ENCODE data around the gene FASN.

The FASN gene

GRCh38 chr17:82076018-82076784 lies 21.8 kb downstream of the FASN start:
- DNase-seq = no peak

DNA sequence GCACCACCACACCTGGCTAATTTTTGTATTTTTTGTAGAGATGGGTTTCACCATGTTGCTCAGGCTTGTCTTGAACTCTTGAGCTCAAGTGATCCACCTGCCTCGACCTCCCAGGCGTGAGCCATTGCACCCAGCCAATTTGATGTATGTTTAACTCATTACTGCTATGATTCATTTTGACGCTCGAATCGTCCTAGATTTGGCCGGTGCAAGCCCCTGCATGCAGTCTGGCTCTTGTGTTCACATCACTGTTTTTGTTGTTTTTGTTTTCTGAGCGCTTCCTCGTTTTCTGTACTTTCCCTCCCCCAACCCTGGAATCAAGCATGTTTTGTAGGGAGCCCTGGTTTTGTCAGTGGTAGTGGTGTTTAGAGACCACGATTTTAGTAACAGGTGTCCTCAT lies 24.6 kb downstream of the FASN start:
- no peak for DNase-seq

- no peak for DNase-seq
Observed at GRCh38 chr17:82072827-82073226, 25.2 kb downstream of the FASN start.

GRCh38 chr17:82070611-82071010 lies 27.4 kb downstream of the FASN start:
- DNase-seq = no peak

- peak; percentile 47 to 76 (median 60) for DNase-seq
Observed at GRCh38 chr17:82065638-82066303, 32.3 kb downstream of the FASN start, which contains the start of gene DUS1L. Gene DUS1L (minus strand): TSS chr17:82065804. CDS start chr17:82065059, 745 bp downstream.

DNA sequence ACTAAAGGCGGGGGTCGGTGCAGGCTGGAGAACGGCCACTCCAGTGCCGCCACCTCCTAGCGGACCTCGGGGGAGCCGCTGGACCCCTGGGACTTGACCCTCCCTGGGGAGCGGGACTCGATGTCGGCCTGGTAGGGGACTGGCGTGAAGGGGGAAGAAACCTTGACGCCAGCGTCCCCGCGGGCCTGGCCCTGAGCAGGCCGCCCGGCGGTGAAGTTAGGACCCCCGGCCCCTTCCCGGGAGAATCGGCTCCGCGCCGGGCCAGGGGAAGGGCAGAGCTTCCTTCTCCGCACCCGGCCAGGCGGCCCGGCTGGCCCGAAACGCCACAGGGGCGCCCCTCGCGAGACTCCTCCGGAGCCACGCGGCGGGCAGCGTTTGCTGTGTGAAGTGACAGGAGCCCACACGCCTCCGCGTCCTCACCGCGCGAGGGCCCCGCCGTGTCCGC lies 32.8 kb downstream of the FASN start:
- DNase-seq = peak in 2 of 5 donors; percentile 17 to 21

GRCh38 chr17:82064433-82065192 lies 33.4 kb downstream of the FASN start:
- peak in 2 of 5 donors; percentile 3 to 4 for DNase-seq

DNA sequence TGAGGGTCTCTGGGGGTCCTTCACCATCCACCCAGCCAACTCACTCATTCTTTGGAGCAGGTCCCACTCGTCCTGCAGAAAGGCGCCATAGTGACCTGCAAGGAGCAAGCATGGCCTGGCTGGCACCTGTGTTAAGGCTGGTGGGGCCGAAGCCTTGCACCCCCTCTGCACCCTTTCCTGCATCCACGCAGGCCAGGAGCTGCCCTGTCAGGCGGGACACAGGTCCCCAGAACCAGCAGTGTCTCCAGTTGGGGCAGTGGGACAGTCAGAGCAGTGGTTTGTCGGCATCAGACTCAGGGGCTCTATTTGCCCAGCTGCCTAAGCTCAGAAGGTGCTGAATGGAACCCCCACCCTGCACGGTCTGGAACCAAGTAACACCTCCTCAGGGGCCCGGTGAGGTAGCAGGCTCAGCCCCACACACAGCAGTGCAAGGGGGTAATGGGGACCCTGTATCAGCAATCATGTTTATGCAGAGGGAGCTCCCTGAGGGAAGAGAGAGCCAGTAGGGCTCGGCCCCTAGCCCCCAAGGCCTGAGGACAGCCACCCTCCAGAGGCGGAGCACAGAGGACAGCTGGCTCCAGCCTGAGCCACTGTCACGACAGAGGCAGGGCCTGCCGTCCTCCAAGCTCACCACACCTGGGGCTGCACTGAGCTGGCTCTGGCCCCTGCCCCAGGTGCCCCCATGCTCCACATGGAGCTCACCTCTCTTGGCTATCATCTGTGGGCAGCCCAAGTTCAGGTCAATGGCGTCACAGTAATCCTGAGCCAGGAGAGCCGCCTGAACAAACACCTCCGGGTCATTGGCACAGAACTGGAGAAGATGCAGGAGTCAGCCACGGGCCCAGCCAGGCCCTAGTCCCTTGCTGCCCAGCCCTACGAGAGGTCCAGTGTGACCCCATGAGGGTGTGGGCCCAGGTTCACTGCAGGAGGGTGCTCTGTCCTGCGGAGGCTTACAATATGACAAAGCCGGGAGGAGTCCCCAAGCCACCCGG lies 34.3 kb downstream of the FASN start:
- peak in 1 of 5 donors; percentile 3 for DNase-seq

- no peak for DNase-seq
Observed at GRCh38 chr17:82062984-82063368, 35.1 kb downstream of the FASN start.

DNA sequence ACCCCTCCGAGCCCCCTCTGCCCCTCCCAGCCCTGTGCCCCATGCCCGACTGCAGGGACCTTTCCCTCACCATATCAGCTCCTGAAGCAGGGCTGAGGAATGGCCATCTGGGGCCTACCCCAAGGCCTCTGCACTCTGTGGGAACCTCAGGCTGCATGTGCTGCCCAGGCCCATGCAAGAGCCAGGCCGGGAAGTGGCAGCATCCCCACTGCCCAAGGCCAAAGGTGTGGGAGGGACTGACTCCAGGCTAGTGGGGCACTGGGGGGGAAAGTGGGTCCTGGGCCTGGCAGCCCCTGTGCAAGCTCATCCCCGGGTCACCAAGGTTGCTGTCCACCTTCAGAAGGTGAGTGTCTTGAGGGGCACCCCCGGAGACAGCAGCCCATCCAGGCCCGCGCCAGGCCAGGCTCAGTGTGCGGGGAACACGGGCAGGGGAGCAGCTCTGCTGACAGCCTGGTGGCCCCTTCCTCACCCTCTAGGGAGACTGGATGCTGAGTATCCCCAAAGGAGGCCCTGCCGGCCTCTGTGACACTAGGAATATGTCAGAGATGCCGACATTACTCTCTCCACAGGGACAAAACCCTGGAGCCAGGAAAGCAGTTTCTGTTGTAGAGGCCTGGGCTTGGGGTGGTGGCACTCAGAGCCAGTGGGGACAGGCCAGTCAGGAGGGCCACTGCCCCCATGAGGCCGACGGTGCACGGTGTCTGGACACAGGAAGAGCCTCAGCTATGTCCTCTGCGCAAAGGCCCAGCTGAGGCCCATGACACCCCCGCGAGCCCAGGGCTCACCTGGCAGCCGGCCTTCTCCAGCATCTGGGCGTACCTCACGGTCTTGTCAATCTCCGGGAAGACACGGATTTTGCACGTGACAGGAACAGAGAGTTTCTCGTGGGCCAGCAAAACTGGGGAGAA lies 35.7 kb downstream of the FASN start:
- no peak for DNase-seq

GRCh38 chr17:82061047-82061925 lies 36.8 kb downstream of the FASN start:
- no peak for DNase-seq

GRCh38 chr17:82060614-82061013 lies 37.4 kb downstream of the FASN start:
- DNase-seq = no peak

DNA sequence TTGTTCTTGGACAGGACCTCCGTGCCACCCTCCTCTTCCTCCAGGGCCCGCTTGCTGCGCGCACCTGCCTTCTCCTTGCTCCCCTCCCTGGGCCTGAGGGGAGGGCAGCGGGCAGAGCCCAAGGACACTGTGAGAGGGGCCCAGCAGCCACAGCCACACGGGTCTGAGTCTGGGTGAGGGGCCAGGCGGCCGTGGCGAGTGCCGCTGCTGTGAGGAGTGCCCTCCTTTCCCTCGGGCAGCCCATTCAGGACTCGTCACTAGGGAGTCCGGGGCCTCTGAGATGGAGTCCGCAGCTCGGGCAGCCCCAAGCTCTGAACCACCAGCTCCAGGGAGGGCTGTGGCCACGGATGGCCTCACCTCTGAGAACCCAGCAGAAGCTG lies 38.0 kb downstream of the FASN start:
- no peak for DNase-seq

GRCh38 chr17:82059272-82060000 lies 38.6 kb downstream of the FASN start:
- DNase-seq = no peak

DNA sequence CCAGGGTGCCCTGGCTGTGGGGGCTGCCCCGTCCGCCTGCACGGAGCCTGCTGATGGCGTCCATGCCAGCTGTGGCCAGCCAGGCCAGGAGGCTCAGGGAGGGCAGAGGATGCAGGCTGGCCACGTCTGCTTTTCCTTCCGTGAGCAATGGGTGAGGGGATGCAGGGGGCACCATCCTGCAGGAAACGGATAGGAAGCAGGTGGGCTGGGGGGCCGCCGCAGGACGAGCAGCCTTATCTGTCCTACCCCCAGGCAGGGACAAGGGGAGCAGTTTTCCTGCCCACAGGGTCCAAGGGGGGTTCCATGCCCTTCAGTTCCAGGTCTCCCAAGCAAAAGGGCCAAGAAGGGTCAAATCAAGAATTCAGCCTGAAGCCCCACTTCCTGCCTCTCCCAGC lies 39.2 kb downstream of the FASN start:
- no peak for DNase-seq

DNA sequence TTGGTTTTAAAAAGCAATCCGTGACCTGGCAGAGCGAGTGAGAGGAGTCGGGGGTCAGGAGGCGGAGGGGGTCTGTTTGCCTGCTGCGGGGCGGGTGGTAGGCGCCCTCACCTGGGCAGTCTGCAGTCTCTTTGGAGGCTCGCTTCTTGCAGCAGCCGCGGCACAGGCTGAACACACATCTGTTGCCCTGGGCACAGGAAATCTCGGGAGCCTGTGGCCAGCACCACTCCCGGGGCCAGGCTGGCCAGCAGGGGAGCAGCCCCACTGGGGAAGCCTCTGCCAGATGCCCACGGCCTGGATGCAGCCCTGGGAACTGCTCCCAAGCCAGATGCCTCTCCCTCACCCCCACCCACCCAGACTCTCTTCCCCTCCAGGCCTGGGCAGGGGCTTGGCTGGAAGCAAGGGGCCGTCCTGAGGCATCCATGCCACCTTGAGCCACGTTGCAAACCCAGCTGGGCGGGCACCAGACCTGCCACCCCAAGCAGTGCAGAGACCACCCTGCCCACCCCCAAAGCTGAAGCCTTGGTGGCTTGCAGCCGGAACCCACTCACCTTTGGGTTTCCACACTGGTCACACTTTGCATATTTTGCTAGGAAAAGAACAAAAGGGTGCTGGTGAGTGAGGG lies 39.7 kb downstream of the FASN start:
- DNase-seq = no peak

DNA sequence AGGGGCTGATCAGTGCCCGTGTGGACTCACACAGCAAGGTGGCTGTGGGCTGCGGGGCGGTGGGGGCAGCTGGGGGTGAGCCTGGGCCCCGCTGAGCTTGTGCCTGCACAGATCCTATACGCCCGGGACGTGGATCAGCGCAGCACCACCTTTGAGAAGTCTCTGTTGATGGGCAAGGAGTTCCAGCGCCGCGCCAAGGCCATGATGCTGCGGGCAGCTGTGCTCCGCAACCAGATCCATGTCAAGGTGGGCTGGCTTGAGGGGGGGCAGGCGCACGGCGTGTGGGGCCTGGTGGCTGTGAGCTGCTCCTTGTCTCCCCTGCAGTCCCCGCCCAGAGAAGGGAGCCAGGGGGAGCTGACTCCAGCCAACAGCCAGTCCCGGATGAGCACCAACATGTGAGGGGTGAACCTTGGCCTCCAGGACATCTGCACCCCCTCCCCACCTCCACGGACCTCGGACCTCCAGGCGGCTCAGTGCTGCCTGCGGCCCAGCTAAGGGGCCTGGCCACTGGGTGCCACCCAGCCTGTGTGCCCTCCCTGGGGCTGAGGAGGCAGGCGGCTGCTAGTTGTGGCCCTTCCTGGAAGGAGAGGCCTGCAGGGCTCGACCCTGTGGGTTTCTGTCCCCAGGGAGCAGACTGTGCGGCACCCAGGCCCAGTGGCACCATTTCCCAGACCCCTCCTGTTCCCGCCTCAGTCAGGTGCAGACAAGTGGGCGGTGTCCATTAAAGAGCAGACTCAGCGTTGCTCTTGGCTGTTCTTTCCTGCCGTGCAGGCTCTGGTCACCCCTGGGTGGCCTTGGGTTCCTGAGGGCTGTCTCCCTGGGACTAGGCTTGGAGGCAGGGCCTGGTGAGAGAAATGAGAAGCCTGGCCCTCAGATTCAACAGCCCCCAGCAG lies 41.1 kb downstream of the FASN start:
- DNase-seq = no peak
